GM21515 (cell line): ENCODE measurements around the gene CYP4F8.

Experiments used
- ATAC-seq: cut with Tn5 transposase; IDR thresholded peaks from one replicate; pipeline ENCODE4 v1.9.1; 2021; ENCODE audit not compliant: unreplicated experiment

CYP4F8 gene

GRCh38 chr19:15615526-15615925 lies 508 bp downstream of the CYP4F8 start:
- ATAC-seq = no peak

GRCh38 chr19:15616183-15616582 lies 1.2 kb downstream of the CYP4F8 start:
- no peak for ATAC-seq

- ATAC-seq = no peak
Measured at GRCh38 chr19:15616627-15617270, 1.7 kb downstream of the CYP4F8 start.

GRCh38 chr19:15618321-15618720 lies 3.3 kb downstream of the CYP4F8 start:
- no peak for ATAC-seq

DNA sequence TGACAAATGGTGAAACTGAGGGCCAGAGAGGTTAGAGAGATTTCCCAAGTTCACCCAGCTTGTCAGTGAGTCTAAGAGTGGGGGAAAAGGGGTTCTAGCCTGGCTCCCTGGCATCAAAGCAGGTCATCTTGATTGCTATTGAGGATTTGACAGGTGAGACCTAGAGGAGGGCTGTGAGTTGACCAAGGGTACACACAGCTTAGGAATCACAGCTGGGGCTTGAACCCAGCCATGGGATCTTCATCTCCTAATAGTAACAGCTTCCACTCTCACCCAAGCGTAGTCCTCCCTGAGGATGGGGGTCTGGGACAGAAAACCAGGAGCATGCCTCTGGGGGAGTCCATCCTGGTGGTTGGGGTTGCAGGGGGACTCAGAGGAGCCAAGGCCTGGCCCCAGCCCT lies 6.8 kb downstream of the CYP4F8 start:
- no peak for ATAC-seq

DNA sequence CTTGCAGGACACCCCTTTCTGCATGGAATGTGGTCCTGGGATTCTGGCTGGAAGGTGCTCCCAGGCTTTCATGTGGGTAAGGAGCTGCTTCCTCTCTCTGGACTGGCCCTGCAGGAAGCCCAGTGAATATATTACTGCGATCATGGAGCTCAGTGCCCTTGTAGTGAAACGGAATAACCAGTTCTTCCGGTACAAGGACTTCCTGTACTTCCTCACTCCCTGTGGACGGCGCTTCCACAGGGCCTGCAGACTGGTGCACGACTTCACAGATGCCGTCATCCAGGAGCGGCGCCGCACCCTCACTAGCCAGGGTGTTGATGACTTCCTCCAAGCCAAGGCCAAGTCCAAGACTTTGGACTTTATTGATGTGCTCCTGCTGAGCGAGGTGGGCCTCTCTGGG lies 8.0 kb downstream of the CYP4F8 start:
- ATAC-seq = no peak

DNA sequence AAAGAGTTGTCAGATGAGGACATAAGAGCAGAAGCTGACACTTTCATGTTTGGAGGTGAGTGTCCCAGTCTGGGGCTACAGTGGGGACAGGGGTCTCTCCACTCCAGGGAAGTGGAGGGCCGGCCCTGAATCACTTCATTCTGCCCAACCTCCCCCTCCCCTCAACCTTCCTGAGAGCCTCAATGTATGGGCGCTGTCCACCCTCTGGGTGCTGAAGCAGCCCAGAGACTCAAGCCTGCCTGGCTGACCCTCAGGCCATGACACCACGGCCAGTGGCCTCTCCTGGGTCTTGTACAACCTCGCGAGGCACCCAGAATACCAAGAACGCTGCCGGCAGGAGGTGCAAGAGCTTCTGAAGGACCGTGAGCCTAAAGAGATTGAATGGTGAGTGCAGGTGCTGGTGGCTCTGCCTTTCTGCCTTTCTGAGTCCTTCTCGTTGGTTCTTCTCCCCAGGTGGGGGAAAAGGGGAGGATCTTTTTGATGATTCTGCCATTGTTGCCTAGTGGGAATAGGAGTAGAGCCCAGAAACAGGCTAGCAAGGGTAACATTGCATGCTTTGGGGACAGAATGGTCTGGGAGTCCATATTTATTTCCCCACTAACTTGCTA lies 8.8 kb downstream of the CYP4F8 start:
- no peak for ATAC-seq

- ATAC-seq = no peak
Measured at GRCh38 chr19:15628236-15629002, 13.4 kb downstream of the CYP4F8 start.

DNA sequence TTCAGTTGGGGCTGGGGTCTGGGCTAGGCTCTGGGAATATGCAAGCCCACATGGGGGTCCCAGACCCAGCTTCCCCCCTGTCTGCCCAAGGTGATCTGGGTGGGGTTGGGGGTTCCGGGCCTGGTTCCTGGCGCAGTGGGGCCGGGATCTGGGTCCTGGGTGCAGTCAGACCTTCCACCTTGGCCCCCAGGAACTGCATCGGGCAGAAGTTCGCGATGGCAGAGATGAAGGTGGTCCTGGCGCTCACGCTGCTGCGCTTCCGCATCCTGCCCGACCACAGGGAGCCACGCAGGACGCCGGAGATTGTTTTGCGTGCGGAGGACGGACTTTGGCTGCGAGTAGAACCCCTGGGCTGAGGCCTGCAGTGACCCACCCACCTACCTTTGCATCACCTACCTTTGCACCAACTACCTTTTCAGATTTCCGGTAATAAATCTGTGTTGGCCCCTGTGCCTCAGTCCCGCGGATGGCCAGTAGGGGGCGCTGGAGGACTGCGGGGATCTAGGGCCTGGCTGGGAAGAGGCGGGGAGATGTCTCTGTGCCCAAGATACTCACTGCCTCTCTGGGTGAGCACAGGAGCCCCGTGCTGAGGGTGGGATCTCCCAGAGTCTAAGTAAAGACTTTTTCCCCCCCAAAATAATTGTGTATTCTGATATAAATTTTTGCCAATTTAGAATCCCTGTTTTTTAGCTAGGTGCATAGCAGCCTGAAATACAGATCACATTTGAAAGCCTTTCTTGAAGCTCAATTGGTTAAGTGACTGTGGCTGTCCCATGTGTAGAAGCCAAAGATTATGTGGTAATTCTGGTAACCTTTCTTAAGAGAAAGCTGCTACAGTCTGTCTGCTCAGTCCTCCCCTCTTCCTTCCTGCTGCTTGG lies 14.2 kb downstream of the CYP4F8 start:
- no peak for ATAC-seq

GRCh38 chr19:15631817-15632216 lies 16.8 kb downstream of the CYP4F8 start:
- no peak for ATAC-seq

- no peak for ATAC-seq
Measured at GRCh38 chr19:15633082-15633835, 18.2 kb downstream of the CYP4F8 start.

DNA sequence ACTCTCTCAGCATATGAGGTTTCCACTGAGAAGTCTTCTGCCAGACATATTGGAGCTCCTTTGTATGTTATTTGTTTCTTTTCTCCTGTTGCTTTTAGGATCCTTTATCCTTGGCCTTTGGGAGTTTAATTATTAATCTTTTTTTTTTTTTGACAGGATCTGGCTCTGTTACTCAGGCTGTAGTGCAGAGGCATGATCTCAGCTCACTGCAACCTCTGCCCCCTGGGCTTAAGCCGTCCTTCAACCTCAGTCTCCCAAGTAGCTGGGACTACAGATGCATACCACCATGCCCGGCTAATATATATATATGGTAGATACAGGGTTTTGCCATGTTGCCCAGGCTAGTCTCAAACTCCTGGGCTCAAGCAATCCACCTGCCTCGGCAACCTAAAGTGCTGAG lies 19.1 kb downstream of the CYP4F8 start:
- ATAC-seq = no peak

GRCh38 chr19:15635016-15635805 lies 20.2 kb downstream of the CYP4F8 start:
- ATAC-seq = no peak

- no peak for ATAC-seq
Measured at GRCh38 chr19:15636026-15636425, 21.0 kb downstream of the CYP4F8 start.

- ATAC-seq = no peak
Measured at GRCh38 chr19:15639596-15639995, 24.6 kb downstream of the CYP4F8 start.

DNA sequence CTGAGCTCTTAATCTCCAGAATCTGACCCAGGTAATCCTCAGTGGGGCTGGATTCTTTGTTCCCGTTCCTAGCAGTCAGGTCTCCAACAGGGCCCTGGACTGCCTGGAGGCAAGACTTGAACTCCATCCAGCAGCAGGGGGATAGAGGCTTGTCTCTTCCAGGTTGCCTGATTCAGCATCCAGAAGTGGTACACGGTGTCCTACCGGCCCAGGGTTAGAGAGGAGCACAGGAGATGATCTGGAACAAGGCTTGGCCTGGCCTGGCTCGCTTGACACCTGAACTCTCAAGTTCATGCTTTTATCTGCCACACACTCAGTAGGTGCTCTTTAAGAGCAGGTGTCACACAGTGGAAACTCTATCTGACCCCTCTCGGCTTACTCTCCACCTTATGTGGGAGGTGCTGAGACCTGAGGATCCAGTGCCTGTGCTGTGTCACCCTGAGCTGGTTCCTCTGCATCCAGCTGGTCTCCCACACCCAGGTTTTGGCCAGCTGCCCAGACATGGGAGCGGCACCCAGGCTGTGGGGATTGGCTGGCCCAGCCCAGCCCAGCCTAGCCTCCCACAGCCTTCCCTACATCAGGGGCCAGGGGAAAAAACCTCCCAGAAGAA lies 25.4 kb downstream of the CYP4F8 start, which contains the start of gene CYP4F3:
Gene CYP4F3 (plus strand): TSS at position 604 of the 610 bp plus-strand sequence. CDS start 519 bp downstream, outside the sequence.
- ATAC-seq = no peak

DNA sequence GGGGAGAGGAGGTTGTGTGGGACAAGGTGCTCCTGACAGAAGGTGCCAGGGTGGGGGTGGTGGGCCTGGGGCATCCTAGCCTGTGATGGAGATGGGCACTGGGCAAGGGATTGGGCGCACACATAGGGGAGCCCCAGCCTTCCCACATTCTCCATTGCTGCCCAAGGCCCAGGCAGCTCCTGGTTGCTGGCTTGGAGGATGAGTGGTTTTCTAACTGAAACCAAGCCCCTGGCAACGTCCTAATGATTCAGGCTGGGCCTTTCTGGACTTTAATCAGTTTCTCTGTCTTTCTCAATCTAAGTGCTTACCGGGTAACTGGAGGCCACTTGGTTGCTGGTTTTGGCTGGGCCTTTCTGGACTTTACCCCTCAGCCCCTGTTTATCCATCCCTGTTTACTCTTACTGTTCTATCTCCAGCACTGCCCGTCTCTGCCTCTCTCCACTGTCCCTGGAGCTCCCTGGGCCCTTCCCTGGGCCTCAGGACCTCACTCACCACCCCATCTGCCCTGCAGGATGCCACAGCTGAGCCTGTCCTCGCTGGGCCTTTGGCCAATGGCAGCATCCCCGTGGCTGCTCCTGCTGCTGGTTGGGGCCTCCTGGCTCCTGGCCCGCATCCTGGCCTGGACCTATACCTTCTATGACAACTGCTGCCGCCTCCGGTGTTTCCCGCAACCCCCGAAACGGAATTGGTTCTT lies 26.0 kb downstream of the CYP4F8 start:
- ATAC-seq = no peak

- no peak for ATAC-seq
Measured at GRCh38 chr19:15641901-15642491, 27.0 kb downstream of the CYP4F8 start.
